SU-DHL-6 (cell line): ENCODE measurements around the gene CDK19.

Experiments used
- H2AFZ ChIP-seq: fragments of 200-600 bp; sonication (generic); 2 replicates; pipeline ENCODE4 v1.6.1; 2014; ENCODE audit warnings: low read depth, mild to moderate bottlenecking, moderate library complexity, mixed read lengths, antibody characterized with exemption, low read length; ENCODE audit not compliant: severe bottlenecking
- H3F3A ChIP-seq: fragments of 200-600 bp; shearing (Covaris generic); 2 replicates; pipeline ENCODE4 v1.6.0; 2016; ENCODE audit warnings: antibody characterized with exemption, mild to moderate bottlenecking; ENCODE audit not compliant: insufficient read depth
- H3K27ac ChIP-seq: fragments of 200-600 bp; sonication (generic); 2 replicates; pipeline ENCODE4 v1.5.1; 2016; ENCODE audit warnings: low read depth, mild to moderate bottlenecking, low read length, moderate library complexity, mixed read lengths
- H3K27me3 ChIP-seq: fragments of 200-600 bp; sonication (generic), shearing (Covaris generic); 2 replicates; pipeline ENCODE4 v1.6.0; 2014; ENCODE audit warnings: mild to moderate bottlenecking, low read length
- H3K36me3 ChIP-seq: fragments of 200-600 bp; sonication (generic); 2 replicates; pipeline ENCODE4 v1.6.1; 2014; ENCODE audit warnings: mild to moderate bottlenecking, low read length, mixed read lengths
- H3K4me2 ChIP-seq: fragments of 300-600, 200-600 bp; shearing (Covaris generic), sonication (generic); 2 replicates; pipeline ENCODE4 v1.6.0; 2014; ENCODE audit warnings: low read length, low read depth, mild to moderate bottlenecking; ENCODE audit not compliant: poor library complexity, severe bottlenecking
- H3K4me3 ChIP-seq: fragments of 200-600 bp; sonication (generic); 2 replicates; pipeline ENCODE4 v1.5.1; 2014; ENCODE audit warnings: antibody characterized with exemption, low read length, mild to moderate bottlenecking, mixed read lengths; ENCODE audit not compliant: insufficient read depth, poor library complexity, severe bottlenecking
- H3K79me2 ChIP-seq: fragments of 200-600 bp; sonication (generic); 2 replicates; pipeline ENCODE4 v1.6.1; 2014; ENCODE audit warnings: mild to moderate bottlenecking, low read length, moderate library complexity; ENCODE audit not compliant: insufficient read depth
- H3K9ac ChIP-seq: fragments of 200-600 bp; sonication (generic); 2 replicates; pipeline ENCODE4 v1.7.0; 2014; ENCODE audit warnings: mild to moderate bottlenecking, low read length
- H3K9me2 ChIP-seq: fragments of 200-600 bp; sonication (generic); replicated peaks from 2 replicates; pipeline ENCODE4 v1.6.1; 2014; ENCODE audit warnings: low read length; ENCODE audit not compliant: insufficient read depth
- H3K9me3 ChIP-seq: fragments of 200-600 bp; sonication (generic); 2 replicates; pipeline ENCODE4 v1.6.1; 2014; ENCODE audit warnings: low read length, mixed read lengths; ENCODE audit not compliant: insufficient read depth
- H4K20me1 ChIP-seq: fragments of 200-600 bp; sonication (generic); 2 replicates; pipeline ENCODE4 v1.6.1; 2014; ENCODE audit warnings: low read depth, mild to moderate bottlenecking, antibody characterized with exemption, low read length, moderate library complexity, mixed read lengths
- CTCF ChIP-seq: fragments of 200-600 bp; sonication (generic); IDR thresholded peaks from one replicate; pipeline ENCODE4 v1.5.1; 2017; ENCODE audit warnings: antibody characterized with exemption, mild to moderate bottlenecking, low read length, moderate library complexity; ENCODE audit not compliant: insufficient read depth, poor library complexity, severe bottlenecking
- EZH2phosphoT487 ChIP-seq: fragments of 200-600 bp; sonication (generic), shearing (Covaris generic); conservative IDR thresholded peaks from 2 replicates; pipeline ENCODE4 v1.6.1; 2018; ENCODE audit warnings: mild to moderate bottlenecking, antibody characterized with exemption, low read length, moderate library complexity, mixed read lengths

CDK19 gene

GRCh38 chr6:110649704-110650103 is 165.6 kb downstream of the CDK19 start:
- Histone ChIP-seq H3K9me2 (no peaks in the 10 kb centered on the region), H3K9ac (no peak overlapping the region), H3F3A (no peaks in the 10 kb centered on the region), H3K27ac (no peak overlapping the region), H2AFZ (no peak overlapping the region), H4K20me1 (no peaks in the 10 kb centered on the region; the same call in 1 of the 2 replicates), H3K27me3 (no peaks in the 10 kb centered on the region), H3K4me3 (no peak overlapping the region), H3K4me2 (no peak overlapping the region), H3K9me3 (no peaks in the 10 kb centered on the region), H3K79me2 (no peaks in the 10 kb centered on the region), H3K36me3 (no peaks in the 10 kb centered on the region)
- TF ChIP-seq CTCF (no peak), EZH2phosphoT487 (no peak)

- H3K9me2 ChIP-seq: no peaks in the 10 kb centered on the region
- H3K4me2 ChIP-seq: no peak overlapping the region
- H3K4me3 ChIP-seq: no peak overlapping the region
- no peaks in the 10 kb centered on the region for H3F3A ChIP-seq
- no peak overlapping the region for H3K9ac ChIP-seq
- no peak overlapping the region for H3K27ac ChIP-seq
- H3K36me3 ChIP-seq: no peaks in the 10 kb centered on the region
- TF ChIP-seq CTCF (peak; percentile 27), EZH2phosphoT487 (no peak)
- no peaks in the 10 kb centered on the region for H3K79me2 ChIP-seq
- no peak overlapping the region for H2AFZ ChIP-seq
- H3K9me3 ChIP-seq: no peaks in the 10 kb centered on the region
- no peaks in the 10 kb centered on the region for H3K27me3 ChIP-seq
- no peaks in the 10 kb centered on the region; the same call in 1 of the 2 replicates for H4K20me1 ChIP-seq
These were observed 168.0 kb downstream of the CDK19 start for GRCh38 chr6:110646951-110647910.

- H3K36me3 ChIP-seq: no peaks in the 10 kb centered on the region
- no peak for TF ChIP-seq CTCF
- no peak for TF ChIP-seq EZH2phosphoT487
- no peak overlapping the region for H3K9ac ChIP-seq
- H3K9me3 ChIP-seq: no peaks in the 10 kb centered on the region
- no peak overlapping the region for H3K4me3 ChIP-seq
- no peaks in the 10 kb centered on the region for H3K9me2 ChIP-seq
- H3K79me2 ChIP-seq: no peaks in the 10 kb centered on the region
- H3F3A ChIP-seq: no peaks in the 10 kb centered on the region
- H3K27ac ChIP-seq: no peak overlapping the region
- H3K27me3 ChIP-seq: no peaks in the 10 kb centered on the region
- no peak overlapping the region for H3K4me2 ChIP-seq
- H2AFZ ChIP-seq: no peak overlapping the region
- H4K20me1 ChIP-seq: no peaks in the 10 kb centered on the region
These were observed 168.9 kb downstream of the CDK19 start for GRCh38 chr6:110646419-110646698.
